HG03442 (cell line): ENCODE measurements around the gene LAMP2.
"Not testable (repeated sequence)": the region's sequence is repeated elsewhere in the genome, so short reads cannot be mapped to it uniquely, and the experiment has no call there.

Experiments used
- ATAC-seq: cut with Tn5 transposase; IDR thresholded peaks from one replicate; pipeline ENCODE4 v1.9.1; 2021; ENCODE audit warnings: mild to moderate bottlenecking, moderate library complexity; ENCODE audit not compliant: unreplicated experiment

Gene LAMP2

DNA sequence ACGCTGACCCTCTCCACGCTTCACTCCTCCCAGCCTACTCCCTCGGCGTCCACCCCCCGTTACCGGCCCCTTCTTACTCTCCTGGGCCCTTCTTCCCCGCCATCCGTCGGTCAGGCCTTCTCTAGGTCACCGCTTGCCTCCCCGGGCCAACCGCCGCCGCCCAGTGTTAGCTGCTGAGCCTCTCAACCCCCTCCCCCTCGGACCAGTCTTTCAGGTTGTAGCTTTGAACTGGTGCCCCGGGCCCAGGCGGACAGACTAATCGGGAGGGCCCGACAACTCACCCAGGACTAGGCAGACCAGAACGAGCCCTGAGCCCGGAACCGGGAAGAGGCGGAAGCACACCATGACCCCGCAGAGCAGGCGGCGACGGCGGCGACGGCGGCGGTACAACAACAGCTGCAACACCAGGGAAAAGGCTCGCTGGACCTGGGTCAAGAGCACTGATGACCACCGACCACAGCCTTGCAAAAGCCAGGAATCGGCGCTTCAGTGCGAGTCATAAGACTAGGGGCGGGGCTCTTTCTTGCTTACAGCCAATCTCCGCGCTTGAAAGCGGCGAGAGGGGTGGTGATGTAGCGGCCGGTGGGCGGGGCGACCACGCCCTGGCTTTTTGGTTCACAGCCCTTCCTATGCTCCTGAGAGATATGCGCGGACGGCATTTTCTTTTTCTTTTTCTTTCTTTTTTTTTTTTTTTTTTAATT lies at the start of gene LAMP2:
LAMP2 (minus strand) TSS at position 472 of the 701 bp plus-strand sequence; CDS start at position 345, 127 bp downstream.
- ATAC-seq, result peak; percentile 98

DNA sequence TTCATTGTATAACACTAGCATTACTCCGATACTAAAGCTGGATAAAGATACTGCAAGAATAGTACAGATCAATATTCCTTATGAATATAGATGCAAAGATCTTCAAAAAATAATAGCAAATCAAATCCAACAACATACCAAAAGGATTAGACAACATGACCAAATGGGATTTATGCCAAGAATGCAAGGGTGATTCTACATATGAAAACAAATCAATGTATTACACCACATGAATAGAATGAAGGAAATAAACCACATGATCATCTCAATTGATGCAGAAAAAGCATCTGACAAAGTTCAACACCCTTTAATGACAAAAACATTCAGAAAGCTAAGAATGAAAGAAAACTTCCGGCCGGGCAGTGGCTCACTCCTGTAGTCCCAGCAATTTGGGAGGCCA lies 48.8 kb upstream of the LAMP2 start:
- ATAC-seq, result no peak

GRCh38 chrX:120514236-120514635 lies 45.1 kb upstream of the LAMP2 start:
- no peak for ATAC-seq

- ATAC-seq, result no peak
Observed at GRCh38 chrX:120512627-120513026, 43.5 kb upstream of the LAMP2 start.

DNA sequence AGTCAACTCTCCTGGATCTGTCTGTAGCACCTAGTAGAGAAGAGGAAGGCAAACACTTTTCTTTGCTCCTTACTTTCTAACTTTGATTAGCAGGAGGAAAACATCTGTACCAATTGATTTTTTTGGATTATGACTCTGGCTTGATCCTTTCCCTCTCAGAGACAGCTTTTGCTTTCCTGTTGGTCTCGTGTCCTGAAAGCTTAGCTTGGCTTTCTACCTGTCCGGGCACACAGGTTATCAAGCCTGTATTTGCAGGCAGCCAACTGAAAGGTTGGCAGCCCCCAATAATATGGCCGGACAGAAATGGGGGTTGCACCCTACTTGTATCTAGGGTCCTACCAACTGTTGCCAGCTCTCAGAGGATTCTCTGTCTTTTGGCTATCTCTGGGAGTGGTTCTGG lies 43.1 kb upstream of the LAMP2 start:
- no peak for ATAC-seq

- no peak for ATAC-seq
Observed at GRCh38 chrX:120504569-120504968, 35.5 kb upstream of the LAMP2 start.

- ATAC-seq, result no peak
Observed at GRCh38 chrX:120499301-120500072, 30.4 kb upstream of the LAMP2 start.

GRCh38 chrX:120490119-120490518 lies 21.0 kb upstream of the LAMP2 start:
- not testable (repeated sequence) for ATAC-seq

DNA sequence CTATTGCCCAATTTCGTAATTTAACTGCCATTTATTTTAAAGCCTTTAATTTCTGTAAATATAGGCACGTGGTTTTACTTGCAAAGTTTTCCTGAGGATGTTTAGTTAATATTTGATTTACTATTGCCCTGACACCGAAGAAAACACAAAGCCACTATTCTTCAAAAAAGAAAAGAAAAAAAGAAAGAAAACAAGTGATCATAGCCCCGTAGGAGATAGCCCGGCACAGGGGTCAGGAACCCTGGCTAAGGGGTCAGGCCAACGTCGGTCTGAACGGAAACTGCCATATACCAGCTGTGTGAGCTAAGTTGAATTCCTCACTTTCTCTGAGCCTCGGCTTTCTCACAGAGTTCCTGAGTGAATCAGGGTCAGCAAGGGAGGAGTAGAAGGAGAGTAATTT lies 17.7 kb upstream of the LAMP2 start:
- no peak for ATAC-seq

DNA sequence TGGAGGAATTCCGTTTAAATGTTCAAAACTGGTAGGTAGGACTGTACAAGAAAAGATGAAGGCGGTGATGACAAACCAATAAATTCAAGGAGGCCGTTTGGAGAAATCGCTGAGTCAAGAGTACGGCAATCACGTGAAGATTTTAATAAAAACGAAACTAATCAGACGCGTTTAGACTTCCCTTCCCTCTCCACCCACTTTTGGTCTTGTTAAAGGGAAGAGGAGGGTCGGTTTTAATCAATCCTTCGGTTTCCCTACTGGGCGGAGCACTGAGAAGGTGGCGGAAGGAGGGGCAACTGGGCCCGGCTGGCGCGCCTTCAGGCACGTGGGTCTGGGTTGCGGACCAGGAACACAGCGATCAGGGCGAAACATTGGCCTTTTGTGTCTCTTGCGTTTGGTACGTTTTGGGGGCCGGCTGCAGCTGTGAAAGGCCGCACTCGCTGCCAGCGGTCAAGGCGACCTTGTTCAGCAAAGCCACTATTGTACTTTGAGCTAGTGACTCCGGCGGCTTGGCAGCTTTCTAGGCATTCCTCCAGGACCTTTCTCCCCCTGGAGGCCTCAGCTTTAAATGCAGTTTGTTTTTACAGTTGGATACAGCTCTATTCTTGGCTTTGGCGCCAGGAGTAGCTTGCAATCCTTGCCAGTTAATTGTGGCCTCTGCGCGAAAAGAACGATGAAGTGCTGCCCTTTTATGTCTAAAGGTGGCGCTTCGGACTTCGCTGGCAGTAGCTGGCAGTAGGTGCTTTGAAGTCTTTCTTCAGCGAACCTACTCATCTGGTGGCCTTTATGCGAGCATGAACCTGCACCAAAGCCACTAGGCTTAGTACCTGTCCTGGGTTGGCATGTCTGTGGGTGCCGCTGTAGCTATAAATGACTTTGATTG lies 16.8 kb upstream of the LAMP2 start:
- ATAC-seq, result peak; percentile 84

DNA sequence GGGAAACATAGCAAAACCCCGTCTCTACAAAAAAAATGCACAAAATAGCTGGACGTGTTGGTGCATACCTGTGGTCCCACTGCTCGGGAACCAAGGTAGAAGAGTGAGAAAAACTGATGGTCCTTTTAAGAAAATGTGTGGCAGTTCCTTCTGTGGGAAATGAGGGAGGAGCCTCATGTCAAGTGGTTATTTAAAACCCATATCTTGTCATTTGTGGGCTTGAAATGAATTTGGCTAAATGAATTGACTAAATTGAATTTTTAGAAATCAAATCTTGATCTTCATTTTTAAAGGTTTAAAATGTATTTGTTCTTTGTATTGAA lies 16.2 kb upstream of the LAMP2 start:
- peak; percentile 7 for ATAC-seq

GRCh38 chrX:120477453-120477852 lies 8.4 kb upstream of the LAMP2 start:
- no peak for ATAC-seq

- no peak for ATAC-seq
Observed at GRCh38 chrX:120476714-120477113, 7.6 kb upstream of the LAMP2 start.

DNA sequence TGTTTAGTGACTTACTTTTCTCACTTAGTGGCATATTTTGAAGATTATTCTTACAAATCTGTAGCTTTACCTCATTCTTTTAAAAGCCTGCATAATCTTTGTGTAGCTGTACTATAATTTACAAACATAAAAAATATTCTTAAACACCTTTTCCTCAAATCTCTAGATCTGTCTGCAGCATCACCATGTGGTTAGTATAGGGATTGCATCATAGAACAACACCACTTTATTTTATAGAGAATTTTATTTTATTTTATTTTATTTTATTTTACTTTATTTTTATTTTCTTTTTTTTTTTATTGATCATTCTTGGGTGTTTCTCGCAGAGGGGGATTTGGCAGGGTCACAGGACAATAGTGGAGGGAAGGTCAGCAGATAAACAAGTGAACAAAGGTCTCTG lies 6.4 kb upstream of the LAMP2 start:
- not testable (repeated sequence) for ATAC-seq

DNA sequence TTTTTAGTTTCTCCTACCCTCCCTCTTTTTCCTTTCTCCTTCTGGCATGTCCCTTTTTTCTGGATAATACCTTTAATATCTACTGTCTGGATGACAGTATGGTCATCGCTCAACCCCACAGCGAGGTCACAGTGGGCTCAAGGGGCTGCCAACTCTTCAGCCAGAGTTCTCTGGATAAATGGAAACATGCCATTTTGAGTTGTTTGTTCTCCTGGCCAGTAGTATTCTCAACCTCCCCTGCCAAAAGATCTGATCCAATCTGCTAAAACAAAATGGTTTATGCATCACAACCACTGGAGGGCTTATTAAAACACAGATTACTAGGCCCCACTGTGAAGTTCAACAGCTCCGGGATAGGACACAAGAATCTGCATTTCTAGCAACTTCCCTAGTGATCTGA lies 5.0 kb upstream of the LAMP2 start:
- ATAC-seq, result no peak

GRCh38 chrX:120469657-120470056 lies 561 bp upstream of the LAMP2 start:
- ATAC-seq, result not testable (repeated sequence)

DNA sequence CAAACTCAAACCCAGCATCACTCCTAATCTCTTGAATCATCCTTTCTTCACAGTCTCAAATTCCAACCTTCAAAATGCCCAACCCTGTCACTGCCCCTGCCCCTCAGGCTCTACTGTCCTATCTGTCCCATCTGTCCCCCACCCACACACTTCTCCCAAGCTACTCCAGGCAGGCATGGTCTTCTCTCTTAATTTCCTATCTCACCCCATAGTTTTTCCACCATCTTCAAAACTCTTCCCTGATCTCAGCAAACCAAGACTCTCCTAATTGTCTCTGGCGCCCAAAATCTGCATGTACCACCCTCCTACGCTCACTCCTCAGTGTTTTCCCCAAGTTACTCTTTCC lies 644 bp downstream of the LAMP2 start:
- no peak for ATAC-seq

DNA sequence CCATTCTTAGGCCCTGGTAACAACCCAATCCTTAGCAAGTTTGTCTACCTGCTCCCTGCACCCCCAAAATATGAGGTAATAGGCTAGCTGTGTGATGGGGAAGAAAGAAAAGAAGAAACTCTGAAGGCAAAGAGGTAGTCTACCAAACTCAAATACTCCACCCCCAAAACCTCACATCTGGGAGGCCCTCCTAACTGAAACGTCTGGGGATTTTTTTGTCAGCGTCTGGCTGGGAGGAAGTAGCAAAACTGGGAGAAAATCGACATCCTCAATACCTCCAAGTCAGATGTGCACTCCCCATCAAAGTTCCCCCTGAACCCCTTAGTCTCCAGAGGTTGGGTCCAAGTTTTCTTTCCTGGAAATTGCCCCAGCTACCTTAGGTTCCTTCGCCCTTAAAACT lies 1.0 kb downstream of the LAMP2 start:
- no peak for ATAC-seq

- ATAC-seq, result no peak
Observed at GRCh38 chrX:120464411-120464810, 4.7 kb downstream of the LAMP2 start.

GRCh38 chrX:120463241-120463640 lies 5.9 kb downstream of the LAMP2 start:
- no peak for ATAC-seq

DNA sequence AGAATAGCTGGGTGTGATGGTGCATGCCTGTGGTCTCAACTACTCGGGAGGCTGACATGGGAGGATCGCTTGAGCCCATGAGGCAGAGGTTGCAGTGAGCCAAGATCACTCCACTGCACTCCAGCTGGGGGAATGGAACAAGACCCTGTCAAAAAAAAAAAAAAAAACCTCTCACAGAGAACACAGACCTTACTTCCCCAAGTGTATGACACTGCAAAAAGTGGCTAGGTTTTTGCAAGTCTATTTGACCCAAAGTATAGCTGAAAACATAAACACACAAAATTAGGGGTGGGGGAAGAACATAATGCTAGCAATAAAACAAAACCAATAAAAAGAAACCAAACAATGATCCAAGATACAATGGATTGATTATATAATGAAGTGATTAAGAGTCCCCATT lies 6.7 kb downstream of the LAMP2 start:
- no peak for ATAC-seq

DNA sequence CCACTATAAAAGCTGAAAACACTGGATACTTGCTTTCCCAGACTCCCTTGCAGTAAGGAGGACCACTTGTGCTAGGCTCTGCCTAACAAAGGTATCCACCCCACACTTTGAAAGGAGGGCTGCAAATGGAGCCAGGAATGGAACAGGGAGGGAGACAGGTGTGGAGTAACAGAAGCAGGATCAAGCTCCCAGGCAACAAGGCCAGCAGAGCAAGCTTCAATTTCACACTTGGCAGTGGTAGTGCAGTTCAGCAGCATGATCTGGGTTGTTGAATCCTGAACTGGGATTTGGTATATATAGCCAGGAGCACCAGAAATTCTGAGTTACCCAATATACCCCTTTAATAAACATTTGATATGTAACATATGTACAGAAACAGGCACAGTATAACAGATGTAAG lies 9.8 kb downstream of the LAMP2 start:
- no peak for ATAC-seq
